ENCODE data around the gene ALLC.

DNA sequence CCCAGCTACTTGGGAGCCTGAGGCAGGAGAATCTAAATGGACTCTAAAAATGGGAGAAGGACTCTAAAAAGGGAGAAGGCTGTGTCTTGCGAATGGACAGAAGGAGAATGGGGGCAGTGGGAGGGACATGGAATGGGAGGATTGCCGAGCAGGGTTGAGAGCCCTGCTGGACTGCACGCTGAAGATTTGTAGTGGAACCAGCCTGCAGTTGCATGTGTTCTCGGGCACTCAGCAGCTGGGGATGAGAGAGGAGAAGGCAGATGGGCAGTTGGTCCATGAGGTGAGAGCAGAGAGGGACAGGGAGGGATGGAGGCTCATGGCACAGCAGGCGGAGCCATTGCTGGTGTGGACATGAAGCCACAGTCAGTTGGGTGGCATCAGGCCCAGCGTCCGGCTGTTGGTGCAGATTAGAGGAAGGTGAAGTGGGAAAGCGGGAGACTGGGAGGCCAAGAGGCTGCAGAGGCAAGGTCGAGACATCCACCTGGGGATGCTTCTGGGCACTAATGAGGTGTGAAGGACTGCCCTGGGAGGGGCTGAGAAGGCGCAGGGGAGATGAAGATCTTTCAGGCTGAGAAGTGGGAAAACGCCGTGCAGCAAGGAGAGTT lies 86.1 kb downstream of the ALLC start:
- TF ChIP-seq EP300 (IDR thresholded peaks at IDR 0.05), result no peak
- TF ChIP-seq, protein P1, sequence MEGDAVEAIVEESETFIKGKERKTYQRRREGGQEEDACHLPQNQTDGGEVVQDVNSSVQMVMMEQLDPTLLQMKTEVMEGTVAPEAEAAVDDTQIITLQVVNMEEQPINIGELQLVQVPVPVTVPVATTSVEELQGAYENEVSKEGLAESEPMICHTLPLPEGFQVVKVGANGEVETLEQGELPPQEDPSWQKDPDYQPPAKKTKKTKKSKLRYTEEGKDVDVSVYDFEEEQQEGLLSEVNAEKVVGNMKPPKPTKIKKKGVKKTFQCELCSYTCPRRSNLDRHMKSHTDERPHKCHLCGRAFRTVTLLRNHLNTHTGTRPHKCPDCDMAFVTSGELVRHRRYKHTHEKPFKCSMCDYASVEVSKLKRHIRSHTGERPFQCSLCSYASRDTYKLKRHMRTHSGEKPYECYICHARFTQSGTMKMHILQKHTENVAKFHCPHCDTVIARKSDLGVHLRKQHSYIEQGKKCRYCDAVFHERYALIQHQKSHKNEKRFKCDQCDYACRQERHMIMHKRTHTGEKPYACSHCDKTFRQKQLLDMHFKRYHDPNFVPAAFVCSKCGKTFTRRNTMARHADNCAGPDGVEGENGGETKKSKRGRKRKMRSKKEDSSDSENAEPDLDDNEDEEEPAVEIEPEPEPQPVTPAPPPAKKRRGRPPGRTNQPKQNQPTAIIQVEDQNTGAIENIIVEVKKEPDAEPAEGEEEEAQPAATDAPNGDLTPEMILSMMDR (IDR thresholded peaks at IDR 0.05), result no peak
